Measurements from ENCODE around the gene ZC3H11A.
"Not testable (repeated sequence)": the region's sequence is repeated elsewhere in the genome, so short reads cannot be mapped to it uniquely, and the experiment has no call there.

The ZC3H11A gene

GRCh38 chr1:203778789-203779188, 16.6 kb upstream of the ZC3H11A start:
- in situ Hi-C loops (cut with MboI; ENCODE audit: low sequenced_read_pairs) = no loop called here

GRCh38 chr1:203781962-203782361, 13.5 kb upstream of the ZC3H11A start:
- in situ Hi-C loops (cut with MboI; ENCODE audit: low sequenced_read_pairs) = no loop called here

- in situ Hi-C loops (cut with MboI; ENCODE audit: low sequenced_read_pairs) = no loop called here
Observed at GRCh38 chr1:203789966-203790365, 5.5 kb upstream of the ZC3H11A start.

GRCh38 chr1:203791498-203791897, 3.9 kb upstream of the ZC3H11A start:
- in situ Hi-C loops (cut with MboI; ENCODE audit: low sequenced_read_pairs) = no loop called here

- in situ Hi-C loops (cut with MboI; ENCODE audit: low sequenced_read_pairs) = no loop called here
Observed at GRCh38 chr1:203792486-203792885, 2.9 kb upstream of the ZC3H11A start.

- in situ Hi-C loops (cut with MboI; ENCODE audit: low sequenced_read_pairs) = not testable (repeated sequence)
Observed at GRCh38 chr1:203793561-203793960, 1.9 kb upstream of the ZC3H11A start.

GRCh38 chr1:203794764-203795440, 521 bp upstream of the ZC3H11A start:
- in situ Hi-C loops (cut with MboI; ENCODE audit: low sequenced_read_pairs) = no loop called here

GRCh38 chr1:203796236-203796605, 798 bp downstream of the ZC3H11A start:
- in situ Hi-C loops (cut with MboI; ENCODE audit: low sequenced_read_pairs) = no loop called here

- in situ Hi-C loops (cut with MboI; ENCODE audit: low sequenced_read_pairs) = no loop called here
Observed at GRCh38 chr1:203797216-203797615, 1.8 kb downstream of the ZC3H11A start.

GRCh38 chr1:203797948-203798655, 2.7 kb downstream of the ZC3H11A start:
- in situ Hi-C loops (cut with MboI; ENCODE audit: low sequenced_read_pairs) = no loop called here

- in situ Hi-C loops (cut with MboI; ENCODE audit: low sequenced_read_pairs) = no loop called here
Observed at GRCh38 chr1:203799157-203799556, 3.7 kb downstream of the ZC3H11A start.

- in situ Hi-C loops (cut with MboI; ENCODE audit: low sequenced_read_pairs) = no loop called here
Observed at GRCh38 chr1:203799971-203800370, 4.5 kb downstream of the ZC3H11A start.

GRCh38 chr1:203805689-203806088, 10.3 kb downstream of the ZC3H11A start:
- in situ Hi-C loops (cut with MboI; ENCODE audit: low sequenced_read_pairs) = no loop called here

- in situ Hi-C loops (cut with MboI; ENCODE audit: low sequenced_read_pairs) = no loop called here
Observed at GRCh38 chr1:203807196-203807595, 11.8 kb downstream of the ZC3H11A start.

- in situ Hi-C loops (cut with MboI; ENCODE audit: low sequenced_read_pairs) = no loop called here
Observed at GRCh38 chr1:203813581-203814341, 18.3 kb downstream of the ZC3H11A start.

GRCh38 chr1:203818399-203818798, 23.0 kb downstream of the ZC3H11A start:
- in situ Hi-C loops (cut with MboI; ENCODE audit: low sequenced_read_pairs) = no loop called here

- in situ Hi-C loops (cut with MboI; ENCODE audit: low sequenced_read_pairs) = no loop called here
Observed at GRCh38 chr1:203823306-203823705, 27.9 kb downstream of the ZC3H11A start.

GRCh38 chr1:203826175-203826574, 30.8 kb downstream of the ZC3H11A start:
- in situ Hi-C loops (cut with MboI; ENCODE audit: low sequenced_read_pairs) = no loop called here

GRCh38 chr1:203828002-203828401, 32.6 kb downstream of the ZC3H11A start:
- in situ Hi-C loops (cut with MboI; ENCODE audit: low sequenced_read_pairs) = no loop called here

- in situ Hi-C loops (cut with MboI; ENCODE audit: low sequenced_read_pairs) = no loop called here
Observed at GRCh38 chr1:203828503-203828902, 33.1 kb downstream of the ZC3H11A start.

- in situ Hi-C loops (cut with MboI; ENCODE audit: low sequenced_read_pairs) = not testable (repeated sequence)
Observed at GRCh38 chr1:203829247-203829646, 33.8 kb downstream of the ZC3H11A start.

- in situ Hi-C loops (cut with MboI; ENCODE audit: low sequenced_read_pairs) = no loop called here
Observed at GRCh38 chr1:203835476-203835875, 40.1 kb downstream of the ZC3H11A start.

All from HL-60/S4 treated with retinoic acid at 250 ng/mL for 4 days and 3 days (cell line).